Measurements from ENCODE around the gene CAPN12.

The CAPN12 gene

DNA sequence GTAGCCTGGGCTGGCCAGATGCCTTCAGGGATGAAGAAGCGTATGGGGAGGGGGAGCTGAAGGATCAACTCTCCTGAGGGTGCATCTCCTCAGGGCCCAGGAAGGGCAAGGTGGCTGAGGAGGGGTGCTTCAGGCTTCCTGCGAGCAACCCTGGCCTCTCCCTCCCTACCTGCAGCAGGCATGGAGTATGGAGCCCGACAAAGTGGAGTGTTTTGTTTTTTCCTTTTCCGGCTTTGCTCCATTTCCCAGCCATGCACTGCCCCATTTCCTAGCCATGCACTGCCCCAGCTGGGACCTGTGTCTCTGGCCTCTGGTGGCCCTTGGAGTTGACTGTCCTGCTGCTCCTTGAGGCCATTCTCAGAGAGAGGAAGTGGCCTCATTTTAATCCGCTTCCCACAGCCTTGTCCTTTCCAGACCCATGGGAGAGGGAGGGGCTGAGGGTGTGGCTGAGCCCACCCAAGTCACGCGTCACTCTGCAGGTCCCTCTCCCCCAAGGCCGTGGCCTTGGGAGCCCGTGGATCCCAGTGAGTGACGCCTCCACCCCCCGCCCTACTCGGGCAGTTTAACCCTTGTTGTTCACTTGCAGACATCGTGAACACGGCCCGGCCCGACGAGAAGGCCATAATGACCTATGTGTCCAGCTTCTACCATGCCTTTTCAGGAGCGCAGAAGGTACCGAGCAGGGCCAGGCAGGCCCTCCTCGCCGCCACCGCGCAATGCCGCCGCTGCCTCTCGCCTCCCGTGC is 34.4 kb downstream of the CAPN12 start:
- DNase-seq (ENCODE audit: low read depth): no peak

DNA sequence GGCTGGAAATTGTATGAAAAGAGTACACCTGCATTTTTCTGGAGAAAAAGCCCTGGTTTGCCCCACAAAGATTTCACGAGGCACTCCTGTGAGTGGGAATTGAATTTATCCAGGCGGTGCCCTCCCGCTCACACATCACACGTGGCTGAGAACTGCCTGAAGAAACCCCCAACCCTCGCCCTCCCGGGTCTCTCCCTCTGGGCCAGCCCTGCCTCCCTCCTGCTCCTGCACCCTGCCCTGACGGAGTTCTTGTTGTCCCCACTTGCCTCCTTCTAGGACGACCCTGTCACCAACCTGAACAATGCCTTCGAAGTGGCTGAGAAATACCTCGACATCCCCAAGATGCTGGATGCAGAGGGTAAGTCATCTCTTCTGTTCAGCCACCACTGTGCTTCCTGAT is 35.2 kb downstream of the CAPN12 start:
- no peak for DNase-seq (ENCODE audit: low read depth)

GRCh38 chr19:38708413-38709024 is 35.8 kb downstream of the CAPN12 start:
- no peak for DNase-seq (ENCODE audit: low read depth)

DNA sequence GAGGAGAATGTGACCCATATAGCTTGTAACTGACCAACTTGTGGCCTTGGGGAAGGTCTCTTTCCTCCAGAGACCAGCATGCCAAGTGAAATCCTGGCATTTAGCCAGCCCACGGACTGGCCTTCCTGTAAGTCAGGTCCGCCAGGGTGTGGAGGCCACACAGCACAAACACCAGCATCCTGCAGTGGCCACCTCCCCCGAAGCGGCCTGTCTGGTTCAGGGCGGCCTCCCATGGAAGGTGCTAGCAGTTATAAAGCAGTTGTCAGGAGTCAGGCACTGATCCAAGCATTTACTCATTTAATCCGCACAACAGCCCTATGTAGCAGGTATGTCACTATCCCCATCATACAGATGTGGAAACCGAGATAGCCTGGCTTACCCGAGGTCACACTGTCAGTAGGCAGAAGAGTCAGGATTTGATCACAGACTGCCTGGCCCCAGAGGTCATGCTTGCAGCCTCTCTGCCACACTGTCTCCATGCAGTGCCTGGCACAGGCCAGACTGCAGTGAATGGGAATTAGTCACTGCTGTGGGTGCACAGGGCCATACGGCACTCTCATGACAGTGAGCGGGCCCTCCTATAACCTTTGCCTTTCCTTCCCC is 36.7 kb downstream of the CAPN12 start:
- no peak for DNase-seq (ENCODE audit: low read depth)

DNA sequence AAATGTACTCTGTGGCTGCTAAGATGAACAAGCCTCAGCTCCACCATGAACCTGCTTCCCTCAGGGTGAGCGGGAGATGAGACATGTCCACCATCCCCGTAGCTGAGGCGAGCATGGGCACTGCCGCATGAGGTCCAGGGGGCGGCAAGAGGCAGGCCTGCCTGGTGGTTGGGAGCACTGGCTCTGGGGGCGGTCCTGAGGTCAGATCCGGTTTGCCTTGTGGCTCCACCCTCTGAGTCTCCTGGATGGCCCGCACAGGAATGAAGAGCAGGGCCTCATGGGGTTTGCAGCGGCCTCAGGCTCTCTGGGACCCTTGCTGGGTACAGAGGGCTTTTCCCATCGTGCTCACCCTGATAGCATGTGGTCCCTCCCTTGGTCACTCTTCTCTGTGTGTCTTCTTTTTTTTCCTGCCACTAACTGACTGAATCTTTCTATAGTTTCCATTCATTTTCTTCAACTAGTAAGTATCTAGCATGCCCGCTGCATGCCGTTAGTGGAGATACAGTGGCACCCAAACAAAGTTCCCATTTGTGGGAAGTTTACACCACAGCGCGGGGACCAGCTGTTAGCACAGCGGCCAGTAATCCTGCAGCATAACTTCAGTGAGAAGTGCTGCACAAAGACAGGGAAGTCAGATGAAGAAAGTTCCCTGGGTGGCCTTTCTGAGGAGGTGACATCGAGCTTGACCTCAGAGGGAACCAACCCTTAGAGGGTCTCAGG is 37.3 kb downstream of the CAPN12 start:
- no peak for DNase-seq (ENCODE audit: low read depth)

GRCh38 chr19:38705197-38706019 is 38.9 kb downstream of the CAPN12 start:
- no peak for DNase-seq (ENCODE audit: low read depth)

GRCh38 chr19:38704488-38705026 is 39.7 kb downstream of the CAPN12 start:
- DNase-seq (ENCODE audit: low read depth): no peak

GRCh38 chr19:38703509-38703908 is 40.8 kb downstream of the CAPN12 start:
- DNase-seq (ENCODE audit: low read depth): no peak

- DNase-seq (ENCODE audit: low read depth): no peak
Measured at GRCh38 chr19:38702278-38702677, 42.0 kb downstream of the CAPN12 start.

DNA sequence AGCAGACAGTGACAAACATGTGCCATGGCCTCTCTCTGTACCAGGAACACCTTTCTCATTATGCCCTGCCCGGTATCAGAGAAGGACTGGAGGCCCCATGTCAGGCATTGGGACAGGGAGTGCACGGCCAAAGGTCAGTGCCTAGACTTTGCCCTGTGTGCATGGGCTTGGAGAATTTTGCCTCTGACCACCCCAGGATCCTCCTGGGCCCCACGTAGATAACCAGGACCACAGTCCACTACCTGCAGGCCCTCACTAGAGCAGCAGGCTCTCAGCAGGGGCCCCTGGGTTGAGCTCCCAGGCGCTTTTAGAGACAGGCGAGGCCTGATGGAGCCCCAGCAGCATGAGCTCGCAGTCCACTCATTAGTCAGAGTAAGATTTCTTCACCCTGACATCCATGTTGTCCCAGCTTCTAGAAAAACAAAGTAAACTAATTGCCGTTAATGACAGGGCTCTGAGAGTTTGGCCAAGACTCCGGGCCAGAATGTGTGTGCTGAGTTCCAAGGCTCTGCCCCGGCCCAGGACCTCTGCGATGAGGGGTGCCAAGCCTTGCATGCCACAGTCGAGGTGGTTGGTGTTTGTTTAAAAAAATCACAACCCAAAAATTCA is 42.7 kb downstream of the CAPN12 start:
- no peak for DNase-seq (ENCODE audit: low read depth)

- DNase-seq (ENCODE audit: low read depth): no peak
Measured at GRCh38 chr19:38700902-38701454, 43.3 kb downstream of the CAPN12 start.

DNA sequence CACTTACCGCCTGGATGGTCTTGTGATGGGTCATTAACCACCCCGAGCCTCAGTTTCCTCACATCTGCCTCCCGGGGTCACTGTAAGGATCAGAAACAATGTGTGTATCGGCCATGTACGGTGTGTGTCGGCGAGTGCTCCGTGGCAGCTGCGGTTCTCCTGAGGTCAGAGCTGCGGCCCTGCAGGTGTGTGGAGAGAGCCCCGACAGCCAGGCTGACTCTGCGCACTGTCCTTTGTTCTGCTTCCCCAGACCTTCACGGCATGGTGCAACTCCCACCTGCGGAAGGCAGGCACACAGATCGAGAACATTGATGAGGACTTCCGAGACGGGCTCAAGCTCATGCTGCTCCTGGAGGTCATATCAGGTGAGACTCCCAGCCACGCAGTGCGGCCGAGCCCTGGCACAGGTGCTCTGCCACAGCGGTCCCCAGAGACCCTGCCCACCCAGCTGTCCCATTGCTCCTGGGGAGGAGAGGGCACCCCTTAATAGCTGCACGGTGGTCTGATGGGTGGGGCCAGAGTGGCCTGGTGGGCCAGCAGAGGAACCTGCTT is 43.8 kb downstream of the CAPN12 start:
- DNase-seq (ENCODE audit: low read depth): no peak

DNA sequence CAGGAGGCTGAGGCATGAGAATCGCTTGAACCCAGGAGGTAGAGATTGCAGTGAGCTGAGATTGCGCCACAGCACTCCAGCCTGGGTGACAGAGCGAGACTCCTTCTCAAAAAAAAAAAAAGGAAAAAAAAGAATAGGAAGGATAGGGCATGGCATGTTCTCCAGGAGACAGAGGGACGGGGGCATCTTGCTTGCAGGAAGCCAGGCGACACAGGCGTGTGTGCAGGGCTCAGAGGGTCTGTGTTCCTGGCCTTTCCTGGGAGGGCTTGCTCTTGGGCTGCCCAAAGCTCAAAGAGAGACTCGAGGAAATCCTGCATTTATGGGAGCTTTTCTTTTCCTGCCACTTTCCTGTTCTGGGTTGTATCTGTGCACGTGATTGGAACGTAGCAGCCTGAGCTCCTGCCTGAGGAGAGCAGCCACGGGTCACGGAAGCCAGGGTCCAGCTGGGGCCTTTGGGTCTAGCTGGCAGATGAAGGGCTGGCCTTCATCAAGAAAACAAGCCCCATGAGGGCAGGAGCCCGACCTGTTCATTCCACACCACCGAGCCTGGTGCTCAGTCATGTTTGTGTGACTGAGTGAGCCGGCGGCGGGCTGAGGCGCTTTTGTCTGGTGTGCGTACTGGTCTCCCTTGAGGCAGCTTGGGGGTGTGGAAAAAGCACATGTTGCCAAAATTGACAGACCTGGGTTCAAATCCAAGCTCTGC is 44.5 kb downstream of the CAPN12 start:
- no peak for DNase-seq (ENCODE audit: low read depth)

DNA sequence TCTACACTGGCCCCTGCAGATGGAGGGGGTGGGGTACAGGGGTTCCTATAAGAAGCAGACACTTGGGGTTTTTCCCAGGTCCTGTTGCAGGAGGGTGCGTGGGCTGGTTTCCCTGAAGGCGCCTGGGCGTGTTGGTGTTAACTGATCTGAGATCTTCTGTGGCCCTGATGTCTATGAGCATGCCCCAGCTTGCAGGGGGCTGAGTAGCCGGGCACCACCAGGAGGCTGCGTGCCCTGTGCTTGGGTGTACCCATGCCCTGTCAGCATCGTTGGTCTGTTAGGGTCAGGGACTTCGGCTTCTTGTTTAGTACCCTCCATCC is 45.3 kb downstream of the CAPN12 start:
- DNase-seq (ENCODE audit: low read depth): no peak

- DNase-seq (ENCODE audit: low read depth): no peak
Measured at GRCh38 chr19:38698225-38699026, 45.8 kb downstream of the CAPN12 start.

- DNase-seq (ENCODE audit: low read depth): no peak
Measured at GRCh38 chr19:38697641-38698071, 46.6 kb downstream of the CAPN12 start.

GRCh38 chr19:38697197-38697596 is 47.1 kb downstream of the CAPN12 start:
- DNase-seq (ENCODE audit: low read depth): no peak

DNA sequence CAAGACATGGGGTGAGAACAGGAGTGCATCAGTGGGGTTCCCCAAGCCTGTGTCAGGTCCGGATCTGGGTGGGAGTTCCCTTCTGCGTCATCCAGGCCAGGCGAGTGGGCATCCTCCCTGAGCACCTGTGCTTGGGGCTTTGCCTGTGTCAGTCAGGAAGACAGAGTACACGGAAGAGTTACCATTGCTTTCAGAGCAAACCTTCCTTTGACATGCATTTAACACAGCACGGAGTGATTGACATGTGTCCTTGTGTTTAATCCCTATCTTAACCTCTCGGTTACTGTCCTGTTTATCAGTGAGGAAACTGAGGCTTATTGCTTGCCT is 47.6 kb downstream of the CAPN12 start:
- no peak for DNase-seq (ENCODE audit: low read depth)

Data from stimulated activated CD8-positive, alpha-beta memory T cell treated with anti-CD3 and anti-CD28 coated beads, Interleukin-4, amount 100 ng/mL, for 24 hours (primary cell).